NK-92 treated with Interleukin-12 subunit alpha and Interleukin-12 subunit beta, amount 100 ng/mL, for 24 hours (cell line): ENCODE results near the gene GCDH.
A peak's percentile ranks its signal among the peaks of the same experiment; 100 is the strongest.
"Not testable (repeated sequence)": the region's sequence is repeated elsewhere in the genome, so short reads cannot be mapped to it uniquely, and the experiment has no call there.

Experiments
- DNase-seq: peaks from one replicate; lab custom pipeline; 2025; lab: John Stamatoyannopoulos, UW

GCDH gene

GRCh38 chr19:12890787-12891552 is at the start of gene GCDH:
Gene GCDH, plus strand, starts transcription at chr19:12891160. Its CDS starts 145 bp downstream, at chr19:12891305.
- peak; percentile 97 for DNase-seq

- no peak for DNase-seq
Observed at GRCh38 chr19:12842511-12842910, 48.4 kb upstream of the GCDH start.

GRCh38 chr19:12843328-12843727 is 47.6 kb upstream of the GCDH start:
- DNase-seq, result no peak

GRCh38 chr19:12843999-12844732 is 46.8 kb upstream of the GCDH start:
- no peak for DNase-seq

- not testable (repeated sequence) for DNase-seq
Observed at GRCh38 chr19:12846613-12847012, 44.3 kb upstream of the GCDH start.

GRCh38 chr19:12847159-12848139 is 43.5 kb upstream of the GCDH start:
- peak; percentile 67 for DNase-seq

GRCh38 chr19:12856653-12857052 is 34.3 kb upstream of the GCDH start:
- no peak for DNase-seq

- no peak for DNase-seq
Observed at GRCh38 chr19:12858041-12858928, 32.7 kb upstream of the GCDH start.

- DNase-seq, result no peak
Observed at GRCh38 chr19:12859546-12859945, 31.4 kb upstream of the GCDH start.

- DNase-seq, result no peak
Observed at GRCh38 chr19:12864143-12864542, 26.8 kb upstream of the GCDH start.

- DNase-seq, result no peak
Observed at GRCh38 chr19:12864721-12865715, 25.9 kb upstream of the GCDH start.

- DNase-seq, result no peak
Observed at GRCh38 chr19:12865746-12866415, 25.1 kb upstream of the GCDH start.

GRCh38 chr19:12866416-12867119 is 24.4 kb upstream of the GCDH start:
- DNase-seq, result no peak

- no peak for DNase-seq
Observed at GRCh38 chr19:12867120-12868099, 23.6 kb upstream of the GCDH start.

GRCh38 chr19:12868540-12869112 is 22.3 kb upstream of the GCDH start:
- no peak for DNase-seq

GRCh38 chr19:12871681-12872080 is 19.3 kb upstream of the GCDH start:
- no peak for DNase-seq

- DNase-seq, result no peak
Observed at GRCh38 chr19:12872255-12872654, 18.7 kb upstream of the GCDH start.
